ENCODE measurements around the gene ALDH2.

- TF ChIP-seq EZH2 (IDR thresholded peaks at IDR 0.05; ENCODE audit: borderline replicate concordance, insufficient read depth, low read depth, low read length, poor library complexity, severe bottlenecking), result no peak
- TF ChIP-seq, protein P1, sequence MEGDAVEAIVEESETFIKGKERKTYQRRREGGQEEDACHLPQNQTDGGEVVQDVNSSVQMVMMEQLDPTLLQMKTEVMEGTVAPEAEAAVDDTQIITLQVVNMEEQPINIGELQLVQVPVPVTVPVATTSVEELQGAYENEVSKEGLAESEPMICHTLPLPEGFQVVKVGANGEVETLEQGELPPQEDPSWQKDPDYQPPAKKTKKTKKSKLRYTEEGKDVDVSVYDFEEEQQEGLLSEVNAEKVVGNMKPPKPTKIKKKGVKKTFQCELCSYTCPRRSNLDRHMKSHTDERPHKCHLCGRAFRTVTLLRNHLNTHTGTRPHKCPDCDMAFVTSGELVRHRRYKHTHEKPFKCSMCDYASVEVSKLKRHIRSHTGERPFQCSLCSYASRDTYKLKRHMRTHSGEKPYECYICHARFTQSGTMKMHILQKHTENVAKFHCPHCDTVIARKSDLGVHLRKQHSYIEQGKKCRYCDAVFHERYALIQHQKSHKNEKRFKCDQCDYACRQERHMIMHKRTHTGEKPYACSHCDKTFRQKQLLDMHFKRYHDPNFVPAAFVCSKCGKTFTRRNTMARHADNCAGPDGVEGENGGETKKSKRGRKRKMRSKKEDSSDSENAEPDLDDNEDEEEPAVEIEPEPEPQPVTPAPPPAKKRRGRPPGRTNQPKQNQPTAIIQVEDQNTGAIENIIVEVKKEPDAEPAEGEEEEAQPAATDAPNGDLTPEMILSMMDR (IDR thresholded peaks at IDR 0.05), result peak; percentile 64
Measured at GRCh38 chr12:111753144-111753881, 13.4 kb upstream of the ALDH2 start.

All from B cell (primary cell).